Stimulated activated CD8-positive, alpha-beta memory T cell treated with anti-CD3 and anti-CD28 coated beads, Interleukin-15, amount 100 ng/mL, for 48 hours (primary cell): ENCODE results near the gene MAPRE3.

Source experiments
- DNase-seq, 2 donors: peaks; one replicate each; pipeline ENCODE4 v3.0.0-alpha.2; 2020; ENCODE audit warnings: low read depth in 2 of 2

Gene MAPRE3

DNA sequence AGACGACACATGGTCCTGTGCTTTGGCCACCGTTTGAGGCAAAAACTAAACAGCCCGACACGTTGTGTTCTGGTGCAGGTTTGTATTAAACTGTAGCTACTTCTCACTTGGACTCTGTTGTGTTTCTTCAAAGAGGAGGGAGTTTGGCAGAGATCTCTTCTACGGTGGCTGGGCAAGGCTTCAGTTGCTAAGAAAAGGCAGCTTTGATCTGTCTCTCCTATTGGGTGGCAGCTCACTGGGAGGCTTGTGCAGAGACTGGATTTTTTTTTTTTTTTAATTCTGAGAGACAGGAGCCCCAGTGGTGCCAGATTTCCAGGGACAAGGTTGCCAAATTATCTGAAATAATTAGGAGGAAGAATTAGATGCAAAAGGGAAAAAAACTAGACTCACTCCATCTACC is 20.2 kb upstream of the MAPRE3 start:
- no peak for DNase-seq

DNA sequence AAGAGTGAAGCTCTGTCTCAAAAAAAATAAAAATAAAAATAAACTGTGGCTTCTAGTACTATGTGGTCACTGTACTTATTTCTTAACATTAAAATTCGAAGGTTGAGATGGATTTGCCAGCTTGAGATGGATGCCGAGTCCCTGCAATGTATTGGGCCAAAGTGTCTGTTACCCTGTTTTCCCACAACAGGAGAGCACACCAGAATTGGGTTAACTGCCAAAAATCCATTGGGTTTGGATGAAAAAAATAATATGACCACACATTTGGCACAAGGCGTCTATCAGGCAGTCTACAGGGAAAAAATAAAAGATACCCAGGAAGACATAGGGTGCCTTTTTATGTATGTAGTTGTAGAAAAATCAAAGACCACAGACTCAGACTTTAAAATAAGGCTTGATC is 19.2 kb upstream of the MAPRE3 start:
- no peak for DNase-seq

DNA sequence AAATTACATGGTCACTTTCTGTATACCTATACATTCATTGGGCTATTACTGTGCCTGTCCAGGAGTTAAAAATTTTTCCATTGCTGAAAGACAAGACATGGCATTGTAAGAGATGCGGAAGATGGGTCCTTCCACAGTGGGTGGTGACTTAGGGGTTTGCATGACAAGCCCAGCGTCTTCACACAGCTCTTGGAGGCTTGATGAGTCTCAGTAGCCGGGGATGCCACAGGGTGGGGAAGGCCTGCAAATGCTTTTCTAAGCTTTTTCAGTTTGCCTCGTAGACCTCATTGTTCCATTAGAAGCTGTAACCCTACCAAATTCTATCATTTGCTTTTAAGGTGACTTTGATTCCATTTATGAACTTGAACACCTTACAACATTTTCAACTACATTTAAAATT is 18.1 kb upstream of the MAPRE3 start:
- DNase-seq = no peak

DNA sequence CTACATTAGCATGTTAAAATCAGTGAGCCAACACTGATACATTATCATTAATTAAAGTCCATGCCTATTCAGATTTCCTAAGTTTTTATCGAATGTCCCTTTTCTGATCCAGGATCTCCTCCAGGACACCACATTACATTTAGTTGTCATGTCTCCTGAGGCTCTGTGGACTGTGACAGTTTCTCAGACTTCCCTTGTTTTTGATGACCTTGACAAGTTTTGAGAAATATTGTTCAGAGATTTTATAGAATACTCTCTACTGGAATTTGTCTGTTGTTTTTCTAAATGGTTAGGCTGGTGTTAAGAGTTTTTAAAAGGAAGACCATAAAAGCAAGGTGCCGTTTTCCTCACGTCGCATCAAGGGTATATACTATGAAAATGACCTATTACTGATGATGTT is 16.3 kb upstream of the MAPRE3 start:
- no peak for DNase-seq

DNA sequence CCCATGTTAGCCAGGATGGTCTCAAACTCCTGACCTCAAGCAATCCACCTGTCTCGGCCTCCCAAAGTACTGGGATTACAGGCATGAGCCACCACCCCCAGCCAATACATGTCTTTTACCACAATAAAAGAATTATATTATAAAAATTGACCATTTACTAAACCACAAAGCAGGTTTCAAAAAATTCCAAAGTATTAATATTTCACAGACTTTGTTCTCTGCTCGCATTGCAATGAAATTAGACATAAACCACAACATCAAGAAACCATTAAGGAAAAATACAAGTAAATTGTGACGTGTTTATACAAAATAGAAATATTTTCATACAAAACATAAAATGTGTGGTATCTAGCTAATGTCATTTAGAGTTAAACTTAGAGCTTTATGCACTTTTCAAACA is 13.4 kb upstream of the MAPRE3 start:
- DNase-seq = no peak

DNA sequence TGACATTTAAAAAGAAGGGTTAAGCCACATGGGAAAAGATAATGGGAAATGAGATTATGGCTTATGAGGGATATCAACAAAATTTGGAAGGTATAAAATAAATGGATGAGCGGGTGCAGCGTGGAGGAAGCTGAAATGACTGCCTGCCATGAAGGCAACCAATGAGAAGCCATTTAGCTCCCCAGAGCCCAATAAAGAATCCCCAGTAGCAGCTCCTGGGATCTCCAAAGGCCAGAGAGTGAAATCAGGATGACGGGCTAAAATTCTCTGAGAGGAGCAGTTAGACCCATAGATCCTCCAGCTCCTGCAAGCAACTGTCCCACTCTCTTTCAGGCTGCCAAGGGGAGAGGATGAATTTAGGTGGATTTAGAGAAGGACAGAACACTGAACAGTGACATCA is 12.9 kb upstream of the MAPRE3 start:
- no peak for DNase-seq

DNA sequence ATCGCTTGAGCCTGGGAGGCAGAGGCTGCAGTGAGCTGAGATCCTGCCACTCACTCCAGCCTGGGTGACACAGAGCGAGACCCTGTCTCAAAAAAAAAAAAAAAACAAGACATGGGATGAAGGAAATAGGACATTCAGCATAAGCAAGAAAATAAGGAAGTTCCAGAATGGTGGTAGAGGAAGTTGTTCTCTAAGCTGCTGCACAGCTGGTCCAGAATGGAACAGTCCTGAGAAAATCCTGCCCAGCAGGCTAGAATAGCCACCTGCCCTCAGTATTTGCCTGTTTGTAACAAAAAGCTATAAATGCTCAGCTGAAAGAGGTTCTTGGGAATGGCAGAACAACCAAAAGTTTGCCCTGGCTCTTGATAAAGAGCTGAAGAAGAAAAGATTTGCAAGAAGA is 11.1 kb upstream of the MAPRE3 start:
- no peak for DNase-seq

DNA sequence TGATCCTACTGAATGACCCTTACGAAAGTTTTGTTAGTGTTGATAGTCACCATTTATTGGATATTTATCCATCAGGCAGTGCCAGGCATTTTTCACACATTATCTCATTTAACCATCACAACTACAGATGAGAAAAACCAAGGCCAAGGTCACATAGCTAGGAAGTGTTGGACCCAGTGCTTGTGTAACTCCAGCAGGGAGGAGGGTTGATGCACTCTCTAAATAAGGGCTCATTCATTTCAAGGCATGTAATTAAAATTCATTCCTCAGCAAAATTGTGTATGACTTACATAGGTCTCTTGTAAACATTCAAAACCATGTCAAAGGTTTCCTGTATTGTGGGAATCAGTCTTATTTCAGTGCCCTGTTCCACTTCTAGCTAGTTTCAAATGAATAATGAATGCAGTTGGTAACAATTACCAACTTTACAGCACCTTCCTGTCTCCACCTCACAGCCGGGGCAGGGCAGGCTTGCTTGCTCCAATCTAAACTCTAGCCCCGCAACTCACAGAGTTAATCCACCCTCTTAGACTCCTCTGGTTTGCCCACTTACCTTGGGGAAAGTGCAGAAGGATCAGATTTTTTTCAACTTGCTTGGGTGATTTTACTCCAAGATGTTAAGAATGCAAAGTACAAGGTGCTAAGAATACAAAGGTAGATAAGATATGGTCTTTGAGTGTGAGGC is 5.8 kb upstream of the MAPRE3 start:
- DNase-seq = no peak

DNA sequence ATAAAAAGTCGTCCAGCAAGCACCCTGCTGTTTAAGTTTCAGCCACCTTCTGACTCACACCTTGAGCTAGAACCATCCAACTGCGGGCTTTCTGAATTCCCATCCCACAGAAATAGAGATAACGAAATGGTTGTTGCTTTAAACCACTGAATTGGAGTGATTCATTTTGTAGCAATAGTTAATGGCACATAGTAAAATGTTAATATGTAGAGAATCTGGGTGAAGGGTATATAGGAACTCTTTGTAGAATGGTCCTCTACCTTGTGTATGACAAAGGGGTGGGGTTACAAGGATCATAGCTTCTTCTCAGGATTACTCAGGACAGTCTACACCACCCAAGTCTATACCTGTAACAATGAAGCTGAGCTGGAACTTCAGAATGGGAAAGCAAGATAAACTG is 2.4 kb upstream of the MAPRE3 start:
- no peak for DNase-seq

DNA sequence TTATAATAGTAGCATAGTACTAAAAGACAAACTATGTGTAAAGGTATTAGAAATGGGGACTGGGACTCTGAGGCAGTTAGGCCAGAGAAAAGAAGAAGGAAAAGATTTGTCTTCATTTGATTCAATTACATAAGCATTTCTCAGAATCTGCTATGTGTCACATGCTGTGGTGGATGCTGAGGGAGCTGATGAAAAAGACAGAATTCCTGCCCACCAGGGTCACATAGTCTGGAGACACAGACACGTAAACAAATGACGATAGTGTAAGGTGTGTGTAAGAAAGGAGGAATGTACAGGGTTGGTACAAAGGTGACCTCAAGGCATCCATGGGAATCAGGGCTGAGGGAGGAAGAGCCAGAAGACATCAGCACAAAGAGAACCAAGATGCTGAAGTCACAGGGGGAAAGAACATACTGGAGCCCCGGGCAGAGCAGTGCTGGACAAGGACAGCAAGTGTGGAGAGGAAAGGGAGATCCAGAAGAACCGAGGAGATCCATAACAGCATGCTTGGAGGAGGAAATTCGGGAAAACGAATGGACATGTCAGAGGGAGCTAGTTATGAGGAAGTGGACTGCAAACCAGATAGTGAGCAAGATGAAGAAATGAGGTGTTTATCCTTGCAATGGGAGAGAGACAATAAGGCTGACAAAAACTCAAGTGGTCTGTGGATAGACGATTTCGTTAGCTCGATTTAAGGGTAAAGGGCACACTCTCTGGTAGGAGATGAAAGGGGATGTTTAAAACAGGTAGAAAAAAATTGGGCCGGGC is 1.2 kb upstream of the MAPRE3 start:
- no peak for DNase-seq

DNA sequence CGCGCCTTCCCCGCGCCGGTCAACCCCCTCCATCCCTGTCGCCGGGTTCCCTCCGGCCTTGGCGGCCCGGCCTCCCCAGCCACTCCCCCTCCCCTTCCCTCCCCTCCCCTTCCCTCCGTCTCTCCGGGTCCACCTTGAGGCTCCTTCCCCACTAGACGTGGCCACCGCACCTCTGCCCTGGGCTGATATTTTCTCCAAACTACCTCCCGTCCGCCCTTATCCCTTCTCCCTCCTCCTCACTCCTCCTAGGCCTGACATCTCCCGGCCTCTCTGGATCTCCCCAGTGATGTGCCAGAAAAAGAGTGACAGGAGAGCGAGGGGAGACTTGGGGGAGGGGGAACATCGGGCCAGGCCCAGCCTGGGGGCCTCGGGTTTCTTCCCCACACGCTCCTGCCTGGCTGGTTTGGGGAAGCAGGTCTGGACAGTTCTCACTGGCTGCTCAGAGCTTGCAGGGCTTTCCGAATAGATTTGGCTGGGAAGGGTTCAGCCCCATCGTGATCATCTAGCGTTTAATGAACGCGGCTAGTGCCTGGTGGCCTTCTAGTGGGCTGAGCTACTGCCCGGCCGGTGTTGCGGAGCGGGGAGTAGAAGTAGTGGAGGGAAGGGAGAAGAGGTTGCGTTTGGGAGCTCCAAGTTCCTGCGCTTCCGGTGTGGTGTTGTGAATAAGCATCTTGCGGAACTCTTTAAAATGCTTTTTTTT is 641 bp downstream of the MAPRE3 start:
- no peak for DNase-seq

DNA sequence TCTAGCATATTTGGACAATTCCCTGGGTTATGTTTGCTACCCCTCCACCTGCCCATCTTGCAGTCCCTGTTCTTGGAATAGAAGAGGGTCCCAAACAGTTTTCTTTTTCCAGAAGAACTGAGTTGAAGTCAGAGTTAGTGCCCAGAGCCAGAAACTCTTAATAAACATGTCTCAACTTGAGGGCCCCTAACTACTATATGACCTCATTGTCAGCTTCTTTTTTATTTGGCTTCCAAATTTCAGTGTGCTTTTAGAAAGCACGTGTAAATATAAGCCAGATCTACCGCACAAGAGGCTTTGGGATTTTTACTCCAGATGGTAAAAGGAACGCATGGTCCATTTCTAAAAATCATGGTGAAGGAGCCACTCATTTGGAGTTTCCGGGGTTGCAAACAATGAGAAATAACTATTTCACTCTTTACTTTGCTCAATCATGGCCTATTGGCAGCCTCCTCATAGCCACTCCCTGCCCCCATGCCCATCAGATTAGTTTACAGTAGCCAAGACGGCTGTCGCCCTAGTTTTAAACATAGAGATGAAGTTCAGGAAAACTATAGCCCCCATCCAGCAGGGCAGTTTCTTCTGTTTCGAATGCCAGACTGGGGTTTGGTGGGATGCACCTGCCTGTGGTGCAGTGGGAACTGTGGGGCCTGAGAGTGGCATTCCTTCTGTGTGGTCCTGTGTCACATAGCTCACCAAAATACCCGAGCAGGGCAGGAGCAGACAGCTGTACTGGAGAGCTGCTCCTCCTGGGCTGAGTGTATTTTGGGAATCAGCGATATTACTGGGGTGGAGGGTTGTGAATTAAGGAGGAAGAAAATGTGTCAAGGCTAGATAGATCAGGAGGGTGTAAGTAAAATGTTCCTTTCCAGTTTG is 1.7 kb downstream of the MAPRE3 start:
- DNase-seq = no peak

DNA sequence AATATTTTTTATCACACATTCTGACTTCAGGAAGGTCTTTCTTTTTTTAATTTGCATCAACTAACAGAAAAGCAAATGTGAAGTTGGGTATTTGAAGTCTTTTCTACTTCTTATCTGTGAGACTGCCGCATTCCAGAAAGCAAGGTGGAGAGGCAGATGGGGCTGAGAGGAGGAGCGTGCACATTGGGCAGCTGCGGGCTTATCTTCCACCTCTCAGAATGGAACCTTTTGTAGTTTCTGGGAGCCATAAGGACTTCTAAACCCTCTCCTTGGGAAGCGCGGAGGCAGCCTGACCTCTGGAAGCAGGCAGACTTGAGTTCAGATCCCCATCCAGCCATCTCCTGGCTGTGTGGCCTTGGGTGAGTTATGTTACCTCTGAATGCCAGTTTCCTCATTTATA is 3.9 kb downstream of the MAPRE3 start:
- DNase-seq = no peak

DNA sequence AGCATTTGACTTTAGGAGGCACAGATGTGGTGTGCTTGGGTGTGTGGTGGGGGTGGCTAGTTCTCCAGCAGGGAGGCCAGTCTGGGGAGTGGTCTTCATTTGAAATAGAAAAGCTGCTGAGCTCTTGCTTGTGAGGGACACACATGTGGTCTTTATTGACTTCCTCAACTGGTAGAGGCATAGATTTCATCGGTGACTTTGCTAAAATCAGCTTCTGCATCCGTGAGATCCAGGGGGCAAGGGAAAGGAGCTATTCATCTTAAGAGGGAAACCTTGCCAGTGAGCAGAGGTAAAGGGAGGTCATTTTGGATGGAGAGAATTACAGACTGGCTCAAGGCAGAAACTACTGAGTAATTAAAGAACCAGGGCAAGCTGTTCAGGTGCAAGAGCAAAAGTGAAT is 4.7 kb downstream of the MAPRE3 start:
- no peak for DNase-seq

DNA sequence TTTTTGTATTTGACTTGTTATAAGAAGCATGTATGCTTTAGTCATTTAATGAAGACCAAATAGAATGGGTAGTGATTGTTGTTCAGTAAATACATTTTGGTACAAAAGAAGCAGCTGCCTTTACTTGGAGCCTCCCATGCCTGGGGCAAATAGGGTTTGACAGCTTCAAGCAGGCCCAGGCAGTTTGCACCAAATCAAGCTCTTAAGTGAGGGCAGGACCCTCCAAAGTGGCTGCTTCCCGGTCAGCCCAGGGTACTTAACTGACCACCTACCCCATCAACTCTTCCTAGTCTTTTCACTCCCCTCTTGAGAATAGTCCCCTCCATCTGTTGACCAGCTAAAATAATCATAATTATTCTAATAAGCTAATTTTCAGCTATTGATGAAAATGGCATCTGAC is 5.2 kb downstream of the MAPRE3 start:
- no peak for DNase-seq

DNA sequence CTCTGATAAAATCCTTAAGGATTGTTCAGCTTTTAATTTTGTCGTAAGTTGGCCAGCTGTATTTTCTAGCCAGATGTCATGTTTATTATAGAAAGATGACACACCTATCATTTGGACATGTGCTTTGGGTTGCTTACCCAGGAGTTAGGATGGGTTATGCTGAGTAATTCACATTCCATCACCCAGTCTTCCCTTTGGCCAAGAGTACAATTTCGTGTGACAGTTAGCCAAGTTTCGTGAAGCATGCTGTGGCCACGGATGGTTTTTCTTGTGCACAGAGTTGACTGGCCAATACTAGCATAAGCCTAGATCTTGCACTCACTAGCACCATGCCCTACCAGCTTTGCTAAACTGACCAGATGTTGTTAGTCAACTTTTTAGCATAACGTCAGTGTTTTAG is 5.8 kb downstream of the MAPRE3 start:
- DNase-seq = no peak

DNA sequence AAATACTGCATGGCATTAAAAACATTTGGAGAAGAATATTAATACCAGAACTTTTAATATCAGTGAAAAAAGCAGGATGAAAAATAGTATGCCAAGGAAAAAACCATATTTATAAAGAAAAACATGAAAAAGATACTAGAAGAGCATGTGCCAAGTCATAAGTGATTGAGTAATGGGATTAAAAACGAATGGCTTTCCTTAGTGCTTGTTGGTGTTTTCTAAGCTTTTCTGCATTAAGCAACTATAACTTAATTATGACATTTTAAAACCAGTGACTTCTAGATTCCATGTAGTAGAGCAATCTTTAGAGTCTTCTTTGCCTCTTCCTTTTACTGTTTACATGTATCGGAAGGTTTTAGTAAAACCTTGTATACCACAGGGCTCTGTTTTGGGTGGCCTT is 6.6 kb downstream of the MAPRE3 start:
- DNase-seq = no peak

DNA sequence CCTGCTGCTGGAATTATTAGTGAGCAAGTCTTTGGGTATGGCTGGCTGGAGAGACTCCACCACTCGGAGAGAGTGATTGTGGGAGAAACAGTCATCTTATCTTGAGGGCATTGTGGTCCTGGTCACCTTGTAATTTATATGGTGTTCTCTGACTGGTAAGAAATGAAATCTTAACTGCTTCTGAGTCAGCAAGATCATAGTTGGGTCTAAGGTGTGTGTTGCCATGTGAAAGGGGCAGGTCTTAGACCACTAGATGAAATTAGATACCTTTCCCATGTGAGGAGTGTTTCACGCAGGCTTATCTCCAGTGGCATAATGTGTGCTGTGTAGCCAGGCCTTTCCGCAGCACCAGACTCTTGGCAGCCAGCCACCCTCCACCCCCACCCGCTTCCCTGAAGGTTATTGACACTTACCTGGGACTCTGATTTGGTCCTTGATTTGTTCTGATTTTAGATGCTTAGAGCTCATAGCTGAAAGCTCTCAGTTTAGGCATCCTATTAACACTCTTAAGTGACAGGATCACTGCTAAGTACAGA is 7.7 kb downstream of the MAPRE3 start:
- DNase-seq = no peak

DNA sequence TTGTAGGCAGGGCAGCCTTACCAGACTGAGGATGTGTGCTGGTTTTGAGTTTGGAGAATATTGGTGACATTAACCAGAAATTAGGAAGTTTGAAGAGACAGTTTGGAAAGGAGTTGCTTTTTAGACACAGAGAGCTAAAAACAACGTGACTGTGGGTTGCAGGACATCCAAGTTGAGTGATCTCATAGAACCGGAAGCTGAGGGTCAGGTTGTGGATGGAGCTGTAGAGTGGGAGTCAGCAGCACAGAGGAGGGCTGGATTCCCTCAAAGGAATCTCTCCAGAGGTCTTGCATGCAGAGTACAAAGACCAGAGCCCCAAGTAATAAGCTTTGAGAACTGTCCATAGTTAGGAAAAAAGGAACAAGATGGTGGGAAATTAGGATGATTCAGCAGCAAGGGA is 9.3 kb downstream of the MAPRE3 start:
- DNase-seq = no peak

DNA sequence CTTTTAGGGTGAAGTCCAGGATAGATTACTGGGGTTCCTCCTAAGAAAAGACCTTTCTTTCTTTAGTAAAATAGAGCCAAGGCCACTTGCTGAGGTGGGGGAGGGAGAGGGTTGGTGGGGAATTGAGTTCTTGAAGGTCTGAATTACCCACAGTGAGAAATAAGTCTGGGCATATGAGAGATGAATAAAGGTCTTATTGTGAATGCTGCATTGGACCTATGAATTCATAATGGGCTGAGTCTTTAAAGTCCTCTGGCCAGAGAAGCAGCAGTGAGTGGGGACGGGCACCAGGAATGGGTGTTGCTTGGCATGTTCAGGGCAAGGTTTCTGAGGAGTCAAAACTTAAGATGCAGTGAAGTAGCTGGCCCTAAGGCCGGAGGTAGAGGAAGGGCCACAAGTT is 10.5 kb downstream of the MAPRE3 start:
- no peak for DNase-seq

DNA sequence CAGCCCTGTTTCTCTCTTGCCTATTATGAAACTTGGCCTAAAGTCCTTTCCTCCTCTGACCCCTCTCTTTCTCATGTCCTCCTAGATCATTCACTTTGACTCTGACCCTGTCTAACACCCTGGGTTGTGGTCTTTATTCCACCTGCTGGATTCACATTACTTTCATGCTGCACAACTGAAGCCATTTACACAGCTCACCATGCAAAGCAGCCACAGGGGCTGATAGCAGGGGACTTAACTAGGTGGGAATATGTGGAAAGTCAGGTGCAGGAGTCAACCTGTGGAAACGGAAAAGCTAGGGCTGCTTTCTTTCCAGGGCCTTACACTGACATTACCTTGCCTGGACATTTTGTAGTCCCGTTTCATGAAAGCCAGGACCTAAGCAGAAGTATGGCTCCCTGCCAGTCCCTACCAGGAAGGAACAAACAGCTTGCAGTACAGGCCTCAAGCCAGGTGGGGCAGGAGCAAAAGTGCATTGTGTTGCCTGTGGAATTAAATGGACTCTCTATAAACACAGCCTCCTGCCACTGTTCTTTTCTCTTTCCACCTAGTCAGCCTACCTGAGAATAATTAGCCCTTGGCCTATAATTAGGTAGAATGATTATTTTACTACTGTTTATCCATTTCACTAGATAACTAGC is 11.8 kb downstream of the MAPRE3 start:
- no peak for DNase-seq
